Duodenal mucosa (tissue), 2 donors: ENCODE measurements around the gene OR10A4.

Source experiments
- H3K27ac ChIP-seq: one replicate; pipeline ENCODE4 v1.7.0; 2013; ENCODE audit warnings: low read depth, low read length
- H3K27me3 ChIP-seq, 2 donors: one replicate each; pipeline ENCODE4 v1.7.0; 2013; ENCODE audit warnings: low read length in 2 of 2, control low read depth in 1 of 2; ENCODE audit not compliant: insufficient read depth in 2 of 2, control insufficient read depth in 1 of 2
- H3K36me3 ChIP-seq, 2 donors: one replicate each; pipeline ENCODE4 v1.7.0; 2013; ENCODE audit warnings: low read length in 2 of 2, control low read depth in 1 of 2; ENCODE audit not compliant: insufficient read depth in 2 of 2, control insufficient read depth in 1 of 2
- H3K4me1 ChIP-seq, 2 donors: one replicate each; pipeline ENCODE4 v1.7.0; 2013; ENCODE audit warnings: low read length in 2 of 2, control low read depth in 1 of 2; ENCODE audit not compliant: insufficient read depth in 2 of 2, control insufficient read depth in 1 of 2
- H3K4me3 ChIP-seq, 2 donors: one replicate each; pipeline ENCODE4 v1.7.0; 2013; ENCODE audit warnings: low read length in 2 of 2, low read depth in 1 of 2
- H3K9ac ChIP-seq, 2 donors: one replicate each; pipeline ENCODE4 v1.7.0; 2013; ENCODE audit warnings: low read length in 2 of 2, low read depth in 1 of 2
- H3K9me3 ChIP-seq, 2 donors: one replicate each; pipeline ENCODE4 v1.7.0; 2013; ENCODE audit warnings: low read length in 2 of 2, control low read depth in 1 of 2; ENCODE audit not compliant: control insufficient read depth in 1 of 2

The OR10A4 gene

DNA sequence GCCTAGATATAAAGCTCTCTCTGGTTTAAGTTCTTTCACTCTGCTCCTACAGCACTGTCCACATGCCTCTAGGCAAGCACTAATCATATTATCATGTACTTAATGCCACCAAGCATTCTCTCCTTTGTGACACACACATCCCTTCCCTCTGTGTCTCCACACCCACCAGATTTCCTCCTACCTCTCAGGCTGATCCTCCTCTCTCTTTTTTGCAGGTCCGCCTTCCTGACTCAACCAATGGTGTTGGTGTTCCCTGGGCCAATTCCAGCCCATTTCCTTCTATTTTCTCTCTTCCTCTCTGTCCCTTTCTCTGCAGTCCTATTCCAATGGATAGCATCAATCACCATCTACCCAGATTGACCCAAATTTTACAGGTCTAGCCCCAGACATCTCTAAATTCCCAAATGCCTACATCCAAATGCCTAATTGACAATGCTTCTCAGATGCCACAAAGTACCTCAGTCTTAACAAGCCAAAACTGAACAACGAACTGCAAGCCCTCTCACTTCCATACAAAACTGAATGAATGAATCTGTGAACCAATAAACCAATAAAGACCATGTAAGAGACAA, 49.3 kb downstream of the OR10A4 start:
- Histone ChIP-seq H3K9me3 (no peaks in the 10 kb centered on the region), H3K36me3 (no peaks in the 10 kb centered on the region), H3K9ac (peak overlapping the region in 1 of 2 donors; percentile 84), H3K27me3 (peaks cover 0 to 4% of the 10 kb centered on the region in 2 donors), H3K27ac (no peak overlapping the region), H3K4me1 (peaks cover 0 to 13% of the 10 kb centered on the region in 2 donors), H3K4me3 (peak overlapping the region; percentile 87 to 97)

DNA sequence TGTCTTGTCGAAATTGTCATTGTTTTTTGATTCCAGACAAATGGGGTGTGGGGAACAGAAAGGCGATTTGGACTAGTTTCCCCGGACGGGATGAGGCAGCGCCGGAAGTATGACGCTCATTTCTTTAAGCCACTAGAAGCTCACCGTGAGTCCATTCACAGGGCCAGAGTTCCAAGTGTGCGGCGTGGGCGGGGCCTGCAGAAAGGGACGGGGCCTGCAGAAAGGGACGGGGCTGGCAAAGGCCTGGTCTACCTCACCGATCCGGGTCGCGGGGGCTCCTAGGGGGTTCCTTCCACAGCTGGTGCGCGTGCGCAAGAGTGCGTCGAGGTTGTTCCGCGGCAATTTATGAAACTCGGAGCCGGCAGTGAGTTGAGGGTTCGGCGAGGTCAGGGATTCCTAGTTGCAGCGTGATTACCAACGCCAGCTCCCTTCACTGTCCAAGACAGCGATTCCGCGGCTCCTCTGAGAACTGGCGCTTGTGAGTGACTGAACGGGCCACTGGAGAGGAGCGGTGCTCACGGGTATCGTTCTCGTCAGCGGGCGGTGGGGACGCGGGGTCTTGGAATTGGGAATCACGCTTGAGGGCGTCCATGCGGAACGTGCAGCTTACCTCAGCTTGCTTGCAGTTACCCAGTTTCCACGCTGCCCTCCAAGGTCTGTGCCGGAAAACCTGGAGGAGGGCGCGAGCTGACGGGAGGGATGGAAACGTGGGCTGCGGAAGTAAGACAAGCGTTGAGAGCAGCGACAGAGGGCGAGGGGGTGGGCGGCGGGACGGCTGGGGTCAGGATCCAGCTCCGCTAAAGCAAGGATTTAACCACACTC, 50.0 kb downstream of the OR10A4 start, which contains the start of gene ZNF215:
Gene ZNF215 (plus strand): TSS at position 219 of the 822 bp plus-strand sequence. CDS start 5,847 bp downstream, outside the sequence.
- peak within 1 kb of the TSS; percentile 87 to 97 for H3K4me3 ChIP-seq
- no peaks in the 10 kb centered on the region for H3K36me3 ChIP-seq
- no peaks in the 10 kb centered on the region for H3K9me3 ChIP-seq
- peak within 1 kb of the TSS; percentile 67 to 84 for H3K9ac ChIP-seq
- H3K27me3 ChIP-seq: peaks cover 0 to 4% of the 10 kb centered on the region in 2 donors
- peak within 1 kb of the TSS; percentile 68 for H3K27ac ChIP-seq
- H3K4me1 ChIP-seq: peaks cover 0 to 13% of the 10 kb centered on the region in 2 donors

DNA sequence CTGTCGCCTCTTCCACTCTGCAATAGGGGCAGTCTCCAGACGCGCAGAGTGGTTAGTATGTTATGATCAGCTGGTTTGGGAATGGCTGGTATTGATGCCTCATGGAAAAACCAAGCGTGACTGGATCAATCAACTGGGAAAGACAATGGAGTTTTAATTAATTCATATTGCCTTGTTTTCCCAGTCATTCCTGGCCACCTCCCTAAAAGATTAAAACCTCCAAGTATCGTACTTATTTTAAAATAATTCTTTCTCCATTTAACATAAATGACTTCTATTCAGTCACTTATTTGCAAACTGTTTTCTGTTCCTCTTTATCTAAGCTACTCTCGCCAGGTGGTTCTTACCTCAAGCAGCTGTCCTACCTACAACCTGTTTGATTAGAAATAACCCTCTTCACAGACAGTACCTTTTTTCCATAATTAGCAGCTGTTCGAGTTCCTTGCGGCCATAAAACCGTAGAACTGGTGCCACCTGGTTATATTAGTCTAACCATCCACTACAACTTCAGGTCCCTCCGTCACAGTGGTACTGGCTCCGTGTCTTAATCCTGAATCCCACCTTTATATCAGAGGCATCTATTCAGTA, 50.7 kb downstream of the OR10A4 start:
- no peaks in the 10 kb centered on the region for H3K9me3 ChIP-seq
- H3K27ac ChIP-seq: peak overlapping the region; percentile 68
- peak overlapping the region; percentile 87 to 97 for H3K4me3 ChIP-seq
- peak overlapping the region; percentile 67 to 84 for H3K9ac ChIP-seq
- H3K27me3 ChIP-seq: peaks cover 0 to 4% of the 10 kb centered on the region in 2 donors
- peaks cover 0 to 13% of the 10 kb centered on the region in 2 donors for H3K4me1 ChIP-seq
- no peaks in the 10 kb centered on the region for H3K36me3 ChIP-seq
